Muscle of leg (tissue), 11 donors: ENCODE results near the gene MYBL2. TPM values are rescaled to one million over a fixed set of nuclear protein-coding genes. Genes with fewer than 3 reads are reported as not detected.
A peak's percentile ranks its signal among the peaks of the same experiment; 100 is the strongest.

Experiments used
- DNase-seq: peaks from one replicate; pipeline ENCODE4 v3.0.0; 2013
- H3K27ac ChIP-seq: one replicate; pipeline ENCODE4 v1.5.1; 2013; ENCODE audit warnings: mild to moderate bottlenecking, low read length, control low read depth
- H3K27me3 ChIP-seq: one replicate; pipeline ENCODE4 v1.6.1; 2013; ENCODE audit warnings: low read length; ENCODE audit not compliant: control insufficient read depth, insufficient read depth
- H3K36me3 ChIP-seq: one replicate; pipeline ENCODE4 v1.6.1; 2013; ENCODE audit warnings: low read length; ENCODE audit not compliant: control insufficient read depth, insufficient read depth
- H3K4me1 ChIP-seq: one replicate; pipeline ENCODE4 v1.6.1; 2013; ENCODE audit warnings: low read length; ENCODE audit not compliant: control insufficient read depth, insufficient read depth
- H3K4me3 ChIP-seq: one replicate; pipeline ENCODE4 v1.5.1; 2013; ENCODE audit warnings: low read length, control low read depth
- H3K9me3 ChIP-seq: replicated peaks from 2 replicates; pipeline ENCODE4 v1.6.1; 2013; ENCODE audit warnings: low read depth, low read length; ENCODE audit not compliant: control insufficient read depth
- WGBS: methylation state at CpG from one replicate; pipeline ENCODE4 v1.1.5; 2013; ENCODE audit warnings: missing lambda C conversion rate; ENCODE audit not compliant: insufficient coverage; 5-methylcytosine and 5-hydroxymethylcytosine counted together
- polyA plus RNA-seq, 8 donors: library from polyadenylated mRNA; unstranded; fragments of 120-200 nt; gene quantifications; one replicate each; pipeline versions ENCODE4 v1.2.1 to v1.2.3, GENCODE V29; 2013; ENCODE audit warnings: inconsistent platforms in 1 of 8, low replicate concordance in 1 of 8; ENCODE audit not compliant: insufficient read length in 8 of 8, insufficient read depth in 1 of 8
- total RNA-seq: library from RNA; stranded (reverse); fragments of 120-200 nt; gene quantifications from one replicate; pipeline ENCODE4 v1.2.4, GENCODE V29; 2013

The MYBL2 gene
- total and polyA plus RNA-seq, 9 donors = 6.4 to 26.9 (median 18.6) TPM

DNA sequence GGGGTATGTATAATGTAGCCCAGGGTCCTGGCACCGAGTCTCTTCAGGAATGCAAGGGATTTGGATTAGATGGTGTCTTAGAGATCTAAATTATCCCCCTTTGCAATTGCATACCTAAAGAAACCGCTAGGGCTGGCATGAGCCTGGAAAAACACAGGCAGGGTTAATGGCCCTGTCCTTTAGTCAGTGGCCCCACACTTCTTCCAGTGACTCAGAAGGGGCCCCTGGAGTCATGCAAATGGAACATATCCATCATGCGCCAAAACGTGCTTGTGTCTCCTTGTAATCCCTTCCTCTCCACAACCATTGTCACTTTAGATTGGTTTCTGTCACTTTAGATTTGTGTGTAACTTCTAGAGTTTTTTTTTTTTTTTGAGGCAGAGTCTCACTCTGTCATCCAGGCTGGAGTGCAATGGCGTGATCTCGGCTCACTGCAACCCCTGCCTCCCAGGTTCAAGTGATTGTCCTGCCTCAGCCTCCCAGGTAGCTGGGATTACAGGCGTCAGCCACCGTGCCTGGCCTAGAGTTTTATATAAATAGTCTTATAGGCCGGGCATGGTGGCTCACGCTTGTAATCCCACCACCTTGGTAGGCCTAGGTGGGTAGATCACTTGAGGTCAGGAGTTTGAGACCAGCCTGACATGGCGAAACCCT, 8.7 kb upstream of the MYBL2 start:
- Histone ChIP-seq H3K4me1 (peaks cover 9% of the 10 kb centered on the region), H3K9me3 (no peaks in the 10 kb centered on the region), H3K27me3 (peaks cover 2% of the 10 kb centered on the region), H3K27ac (no peak overlapping the region), H3K4me3 (peak overlapping the region; percentile 73), H3K36me3 (no peaks in the 10 kb centered on the region)
- DNase-seq = peak; percentile 12
- WGBS = 33% methylated on average over 1 of the region's 11 CpGs

DNA sequence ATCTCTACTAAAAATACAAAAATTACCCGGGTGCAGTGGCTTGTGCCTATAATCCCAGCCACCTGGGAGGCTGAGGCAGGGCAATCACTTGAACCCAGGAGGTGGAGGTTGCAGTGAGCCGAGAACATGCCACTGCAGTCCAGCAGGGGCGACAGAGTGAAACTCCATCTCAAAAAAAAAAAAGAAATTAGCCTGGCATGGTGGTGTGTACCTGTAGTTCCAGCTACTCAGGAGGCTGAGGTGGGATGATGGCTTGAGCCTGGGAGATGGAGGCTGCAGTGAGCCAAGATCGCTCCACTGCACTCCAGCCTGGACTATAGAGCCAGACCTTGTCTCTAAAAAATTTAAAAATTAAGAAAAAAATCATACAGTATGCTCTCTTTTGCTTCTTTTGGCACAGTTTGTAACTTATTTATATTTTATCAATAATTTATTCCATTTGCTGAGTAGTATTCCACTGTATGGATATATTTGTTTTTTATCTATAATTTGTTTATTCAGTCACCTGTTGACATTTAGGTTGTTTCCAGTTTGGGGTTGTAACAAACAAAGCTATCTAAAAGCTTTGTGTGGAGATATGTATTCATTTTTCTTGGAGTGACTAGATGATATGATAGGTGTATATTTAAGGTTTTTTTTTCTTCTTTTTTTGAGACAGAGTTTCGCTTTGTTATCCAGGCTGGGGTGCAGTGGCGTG, 8.0 kb upstream of the MYBL2 start:
- Histone ChIP-seq H3K4me3 (no peak overlapping the region), H3K36me3 (no peaks in the 10 kb centered on the region), H3K27me3 (peaks cover 2% of the 10 kb centered on the region), H3K27ac (no peak overlapping the region), H3K9me3 (no peaks in the 10 kb centered on the region), H3K4me1 (peaks cover 9% of the 10 kb centered on the region)
- DNase-seq = no peak
- WGBS = 100% methylated on average over 1 of the region's 6 CpGs

DNA sequence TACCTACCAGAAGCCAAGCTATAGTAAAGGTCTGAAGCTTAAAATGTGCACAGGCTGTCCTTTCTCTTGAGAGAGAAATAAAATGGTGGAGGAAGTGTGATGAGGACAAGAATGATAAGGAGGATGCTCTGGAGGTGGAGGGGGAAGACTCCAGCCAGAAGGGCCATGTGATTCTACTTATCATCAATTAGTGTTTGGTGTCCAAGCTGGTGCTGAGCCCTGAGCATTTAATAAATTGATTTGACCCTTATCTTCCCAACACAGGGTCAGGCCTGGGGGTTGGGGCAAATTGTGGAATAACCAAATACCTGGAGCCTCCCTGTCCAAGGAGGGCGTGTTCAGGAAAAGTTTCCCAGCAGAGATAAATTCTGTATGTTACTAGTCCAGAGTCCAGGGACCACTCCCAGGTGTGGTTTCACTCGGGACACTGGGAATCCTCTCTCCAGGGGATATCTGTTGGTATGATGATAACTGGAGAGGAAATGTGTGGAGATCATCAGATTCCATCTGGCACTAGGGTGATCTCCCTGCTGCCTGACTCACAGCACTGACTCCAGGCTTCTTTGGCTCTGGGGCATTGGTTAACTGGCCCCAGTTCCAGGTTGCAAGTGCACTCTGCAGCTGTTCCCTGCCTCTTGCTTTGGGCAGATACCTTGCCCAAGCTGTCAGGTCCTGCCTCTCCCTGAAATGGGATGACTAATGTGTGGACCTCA, 3.8 kb upstream of the MYBL2 start:
- Histone ChIP-seq H3K4me1 (peaks cover 10% of the 10 kb centered on the region), H3K36me3 (no peaks in the 10 kb centered on the region), H3K27me3 (peaks cover 35% of the 10 kb centered on the region), H3K27ac (no peak overlapping the region), H3K9me3 (no peaks in the 10 kb centered on the region), H3K4me3 (no peak overlapping the region)
- no peak for DNase-seq
- WGBS = 70% methylated on average over 2 of the region's 2 CpGs

DNA sequence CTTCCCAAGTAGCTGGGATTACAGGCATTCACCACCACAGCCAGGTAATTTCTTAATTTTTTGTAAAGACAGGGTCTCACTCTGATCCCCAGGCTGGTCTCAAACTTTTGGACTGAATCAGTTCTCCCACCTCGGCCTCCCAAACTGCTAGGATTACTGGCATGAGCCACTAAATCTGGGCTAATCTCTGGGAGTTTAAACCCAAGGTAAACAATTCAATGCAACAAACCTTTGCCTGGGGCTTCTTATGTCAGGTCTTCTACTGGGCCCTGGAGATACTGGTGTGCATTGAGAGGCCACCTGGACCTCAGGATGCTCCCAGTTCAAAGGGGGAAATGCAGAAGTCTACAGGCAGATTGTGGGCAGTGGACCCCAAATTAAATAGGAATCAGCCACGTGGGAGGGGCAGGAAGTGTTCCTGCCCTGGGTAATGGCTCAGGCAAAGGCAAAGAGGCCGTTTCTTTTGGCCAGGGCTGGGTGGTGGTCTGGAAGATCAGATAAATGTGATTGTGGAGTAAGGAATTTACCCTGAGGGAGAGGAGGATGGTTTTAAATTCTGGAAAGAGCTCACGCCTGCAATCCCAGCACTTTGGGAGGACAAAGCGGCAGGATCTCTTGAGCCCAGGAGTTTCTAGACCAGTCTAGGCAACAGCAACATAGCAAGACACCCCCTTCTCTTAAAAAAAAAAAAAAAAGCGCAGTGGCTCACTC, 1.3 kb upstream of the MYBL2 start:
- Histone ChIP-seq H3K4me1 (peaks cover 9% of the 10 kb centered on the region), H3K27me3 (peaks cover 35% of the 10 kb centered on the region), H3K9me3 (no peaks in the 10 kb centered on the region), H3K36me3 (no peaks in the 10 kb centered on the region), H3K4me3 (no peak overlapping the region), H3K27ac (no peak overlapping the region)
- 48% methylated on average over 3 of the region's 6 CpGs for WGBS
- no peak for DNase-seq

DNA sequence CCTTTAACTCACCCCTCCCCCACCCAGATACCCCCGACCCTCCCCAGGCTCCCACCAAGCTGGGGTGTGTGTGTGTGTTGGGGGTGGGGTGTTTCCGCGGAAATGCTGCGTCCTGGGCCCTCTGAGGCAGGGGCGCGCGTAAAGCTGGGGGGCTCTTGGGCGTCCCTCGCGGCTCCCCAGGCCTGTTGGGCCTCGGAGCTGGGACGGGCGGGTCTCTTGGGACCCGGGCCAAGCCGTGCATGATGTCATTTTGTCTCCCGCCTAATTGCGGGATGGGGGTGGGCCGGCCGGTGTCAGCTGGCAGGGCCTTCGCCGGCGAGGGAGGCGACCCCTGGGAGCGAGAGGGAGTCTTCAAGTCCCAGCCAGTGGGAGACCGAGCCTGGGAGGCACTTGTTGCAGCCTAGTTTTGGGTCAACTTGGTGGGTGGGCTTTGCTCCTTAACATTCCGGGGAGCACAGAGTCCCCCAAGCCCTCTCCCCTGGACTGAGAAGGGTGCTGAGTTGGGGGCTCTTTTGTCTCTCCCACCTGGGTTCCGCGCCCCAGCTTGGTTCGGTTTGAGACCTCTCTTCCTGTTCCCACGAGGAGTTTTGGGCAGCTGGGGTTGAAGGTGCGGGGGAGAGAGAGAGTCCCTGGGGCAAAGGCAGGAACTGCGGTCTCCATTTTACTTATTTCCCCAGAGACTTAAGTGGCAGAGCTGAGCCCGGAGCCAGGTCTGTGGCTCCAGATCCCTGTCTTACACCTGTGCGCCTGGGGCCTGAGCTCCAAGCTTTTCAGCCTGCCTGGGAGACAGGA, 623 bp downstream of the MYBL2 start:
- H3K9me3 ChIP-seq = no peaks in the 10 kb centered on the region
- H3K4me1 ChIP-seq = peaks cover 9% of the 10 kb centered on the region
- DNase-seq = peak; percentile 30
- peaks cover 35% of the 10 kb centered on the region for H3K27me3 ChIP-seq
- no peak overlapping the region for H3K27ac ChIP-seq
- 3% methylated on average over 22 of the region's 34 CpGs for WGBS
- peak overlapping the region; percentile 38 for H3K4me3 ChIP-seq
- H3K36me3 ChIP-seq = no peaks in the 10 kb centered on the region

DNA sequence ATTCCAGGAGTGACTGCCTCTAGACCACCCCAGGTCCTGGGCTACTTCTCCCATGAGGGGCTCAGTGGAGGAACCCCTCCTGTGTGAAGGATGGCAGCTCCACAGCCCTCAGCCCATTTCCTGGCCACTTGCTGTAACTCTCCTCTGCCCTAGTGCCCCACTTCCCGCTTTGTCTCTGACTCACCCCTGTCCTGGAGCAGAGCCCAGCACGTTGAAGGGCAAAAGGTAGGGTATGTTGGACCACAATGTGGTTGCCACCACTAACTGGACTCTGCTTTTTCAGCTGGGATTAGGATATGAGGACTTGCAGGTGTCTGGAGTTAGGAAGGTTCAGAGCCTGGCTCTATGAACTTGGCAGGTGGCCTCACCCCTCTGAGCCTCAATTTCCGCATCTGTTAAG, 2.4 kb downstream of the MYBL2 start:
- WGBS = no CpG with 5 or more reads among the region's 3 CpGs
- Histone ChIP-seq H3K27me3 (peaks cover 28% of the 10 kb centered on the region), H3K9me3 (no peaks in the 10 kb centered on the region)

DNA sequence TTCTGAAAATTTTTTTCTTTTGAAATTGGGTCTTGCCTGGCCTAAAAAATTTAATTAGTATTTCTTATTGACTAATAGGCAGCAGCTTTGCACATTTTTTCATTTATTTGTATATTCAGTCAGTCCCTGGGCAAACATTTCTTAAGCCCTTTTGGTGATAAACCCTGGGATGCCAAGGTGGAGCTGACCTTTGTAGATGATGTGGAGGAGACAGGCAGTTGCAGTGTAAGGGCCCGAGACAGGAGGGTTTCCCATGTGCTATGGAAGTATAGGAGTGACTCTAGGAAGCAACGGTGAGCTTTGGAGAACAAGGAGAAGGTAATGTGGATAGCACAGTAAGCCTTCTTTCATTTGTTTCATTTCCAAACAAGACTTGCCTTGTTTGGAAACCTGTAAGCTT, 3.5 kb downstream of the MYBL2 start:
- peaks cover 18% of the 10 kb centered on the region for H3K27me3 ChIP-seq

More for the DNA sequence above, 2.4 kb downstream of the MYBL2 start:
- DNase-seq = no peak
- H3K27ac ChIP-seq = no peak overlapping the region
- peaks cover 4% of the 10 kb centered on the region for H3K36me3 ChIP-seq
- peaks cover 9% of the 10 kb centered on the region for H3K4me1 ChIP-seq
- no peak overlapping the region for H3K4me3 ChIP-seq

DNA sequence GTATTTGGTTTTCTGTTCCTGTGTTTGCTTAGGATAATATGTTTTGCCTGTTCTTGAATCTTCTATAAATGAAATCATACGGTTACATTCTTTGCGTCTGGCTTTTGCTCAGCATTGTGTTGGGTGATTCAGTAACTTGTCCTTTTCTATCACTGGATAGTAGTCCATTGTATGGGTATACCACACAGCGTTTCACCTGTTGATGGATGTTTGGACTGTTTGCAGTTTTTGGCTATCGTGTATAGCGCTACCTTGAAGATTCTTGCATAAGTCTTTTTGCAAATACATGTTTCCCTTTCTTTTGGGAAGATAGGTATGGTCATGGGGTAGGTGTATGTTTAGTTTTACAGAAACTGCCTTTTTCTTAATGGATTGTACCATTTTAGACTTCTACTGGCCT, 9.5 kb downstream of the MYBL2 start:
- H3K4me1 ChIP-seq = peaks cover under 1% of the 10 kb centered on the region
- no CpG with 5 or more reads among the region's 5 CpGs for WGBS
- no peak for DNase-seq
- no peak overlapping the region for H3K4me3 ChIP-seq
- H3K27ac ChIP-seq = no peak overlapping the region
- no peaks in the 10 kb centered on the region for H3K27me3 ChIP-seq
- no peaks in the 10 kb centered on the region for H3K9me3 ChIP-seq
- H3K36me3 ChIP-seq = peaks cover 4% of the 10 kb centered on the region

More for the DNA sequence above, 3.5 kb downstream of the MYBL2 start:
- Histone ChIP-seq H3K27ac (no peak overlapping the region), H3K4me1 (peaks cover 9% of the 10 kb centered on the region), H3K36me3 (peaks cover 4% of the 10 kb centered on the region), H3K4me3 (no peak overlapping the region), H3K9me3 (no peaks in the 10 kb centered on the region)
- DNase-seq = no peak
- WGBS = 71% methylated on average over 1 of the region's 2 CpGs

DNA sequence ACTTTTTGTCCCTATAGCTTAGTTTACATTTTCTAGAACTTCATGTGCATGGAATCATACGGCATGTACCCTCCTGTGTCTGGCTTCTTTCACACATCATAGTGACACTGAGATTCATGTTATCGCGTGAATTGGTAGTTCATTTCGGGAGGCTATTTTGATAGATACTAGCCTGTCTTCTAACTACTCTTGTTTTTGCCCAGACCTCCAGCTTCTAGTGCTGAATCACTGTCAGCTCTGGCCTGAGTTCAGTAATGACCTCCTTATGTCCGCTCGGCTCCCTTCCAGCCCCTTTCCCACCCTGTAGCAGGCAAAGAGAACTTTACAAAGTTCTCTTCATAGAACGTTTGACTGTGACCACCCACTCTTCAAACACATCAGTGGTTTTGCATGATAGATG, 14.1 kb downstream of the MYBL2 start:
- H3K4me3 ChIP-seq = no peak overlapping the region
- no peaks in the 10 kb centered on the region for H3K36me3 ChIP-seq
- no peaks in the 10 kb centered on the region for H3K27me3 ChIP-seq
- no peaks in the 10 kb centered on the region for H3K9me3 ChIP-seq
- DNase-seq = no peak
- WGBS = 100% methylated on average over 3 of the region's 7 CpGs
- no peak overlapping the region for H3K27ac ChIP-seq
- H3K4me1 ChIP-seq = peaks cover 7% of the 10 kb centered on the region
